ENCODE data around the gene SMIM33. TPM values are rescaled to one million over a fixed set of nuclear protein-coding genes. Genes with fewer than 3 reads are reported as not detected.
A peak's percentile ranks its signal among the peaks of the same experiment; 100 is the strongest.
"Not testable (repeated sequence)": the region's sequence is repeated elsewhere in the genome, so short reads cannot be mapped to it uniquely, and the experiment has no call there.

SMIM33 gene
- total RNA-seq, result under 1 TPM; 0.32 to 0.65 TPM

DNA sequence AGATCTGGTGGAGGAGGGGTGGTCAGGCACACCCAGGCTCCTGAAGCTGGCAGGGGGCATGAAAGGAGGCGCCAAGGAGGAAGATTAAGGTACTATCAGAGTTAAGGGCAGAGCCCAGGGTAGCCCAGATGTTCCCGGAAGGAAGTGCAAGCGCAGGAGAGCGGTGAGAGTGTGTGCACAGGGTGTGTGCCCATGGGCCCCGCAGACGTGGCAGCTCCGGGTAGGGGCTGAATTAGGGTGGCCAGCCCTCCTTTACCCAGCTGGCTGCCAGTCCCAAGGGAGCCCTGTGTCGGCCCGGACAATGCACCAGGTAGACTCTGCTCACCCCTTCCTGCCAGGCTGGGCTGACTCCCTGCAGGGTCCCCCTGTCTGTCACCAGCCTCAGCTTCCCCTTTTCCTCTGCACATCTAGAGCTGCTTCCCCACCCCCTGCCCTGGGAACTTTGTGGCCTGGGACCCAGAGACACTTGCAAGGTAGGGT is at the start of gene SMIM33:
Gene SMIM33, plus strand, starts transcription at position 184 of the 480 bp plus-strand sequence. Its CDS starts 118 bp downstream, at position 302.
- DNase-seq (peak; percentile 49), ATAC-seq (peak; percentile 85)
- H3K4me1 Mint-ChIP-seq (ENCODE audit: low read depth), result peaks cover 78% of the 10 kb centered on the region
- POLR2A ChIA-PET, result interaction anchor here (1.3 to 2.1 kb wide), 3 partner anchors 8 to 11 kb away, joined by 3 to 11 read pairs (median 5); partner anchors contain the start of gene STING1
- CTCF ChIA-PET, result interaction anchor here (1.4 to 1.6 kb wide), 3 partner anchors 11 to 295 kb away, joined by 3 to 7 read pairs (median 4); partner anchors contain the start of gene STING1
- no peaks in the 10 kb centered on the region for H3K9me3 Mint-ChIP-seq (ENCODE audit: insufficient read depth)
- H3K36me3 Mint-ChIP-seq (ENCODE audit: low read depth), result peaks cover 15% of the 10 kb centered on the region
- no peaks in the 10 kb centered on the region for H3K27me3 Mint-ChIP-seq (ENCODE audit: low read depth)
- H3K27ac Mint-ChIP-seq, result peak within 1 kb of the TSS; percentile 96
- peak within 1 kb of the TSS; percentile 74 for H3K4me3 Mint-ChIP-seq

DNA sequence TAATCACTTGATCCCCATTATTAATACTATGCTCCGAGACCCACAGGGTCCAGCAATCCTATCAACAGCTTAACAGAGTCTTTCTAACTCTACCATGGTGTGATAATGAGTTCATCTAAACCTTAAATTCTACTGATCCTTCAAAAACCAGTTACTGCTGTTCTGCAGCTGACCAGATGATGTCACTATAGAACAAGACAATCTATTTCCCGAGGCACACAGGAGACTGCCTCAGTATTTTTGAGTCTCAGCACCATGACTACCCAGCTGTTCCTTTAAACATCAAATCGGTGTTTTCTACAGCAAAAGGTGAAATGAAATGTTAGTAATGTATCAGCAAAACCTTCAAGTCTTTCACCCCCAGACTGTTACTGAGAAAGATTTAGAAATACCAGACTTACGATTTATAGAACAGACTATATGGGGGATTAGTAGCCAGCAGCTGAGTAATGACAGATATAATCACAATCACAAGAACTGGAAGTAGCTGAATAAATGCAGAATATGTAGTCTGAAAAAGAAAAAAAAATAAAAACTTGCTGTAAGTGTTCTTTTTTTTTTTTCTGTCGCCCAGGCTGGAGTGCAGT is 48.4 kb upstream of the SMIM33 start:
- H3K36me3 Mint-ChIP-seq (ENCODE audit: low read depth), result peaks cover 16% of the 10 kb centered on the region
- H3K4me1 Mint-ChIP-seq (ENCODE audit: low read depth), result peaks cover 19% of the 10 kb centered on the region
- ATAC-seq (peak; percentile 84), DNase-seq (peak; percentile 82)
- ChIA-PET POLR2A (interaction anchor here (0.9 to 1.8 kb wide), 5 partner anchors 8 to 139 kb away, joined by 3 to 16 read pairs (median 5); partner anchors contain the start of genes STING1 and UBE2D2), CTCF (interaction anchor here (0.6 to 18.4 kb wide), 52 partner anchors 8 to 268 kb away, joined by 3 to 538 read pairs (median 5); partner anchors contain the start of genes CXXC5, DNAJC18, PAIP2 and PROB1)
- no peaks in the 10 kb centered on the region for H3K9me3 Mint-ChIP-seq (ENCODE audit: insufficient read depth)
- no peaks in the 10 kb centered on the region for H3K27me3 Mint-ChIP-seq (ENCODE audit: low read depth)
- H3K4me3 Mint-ChIP-seq, result no peak overlapping the region
- H3K27ac Mint-ChIP-seq, result no peak overlapping the region

DNA sequence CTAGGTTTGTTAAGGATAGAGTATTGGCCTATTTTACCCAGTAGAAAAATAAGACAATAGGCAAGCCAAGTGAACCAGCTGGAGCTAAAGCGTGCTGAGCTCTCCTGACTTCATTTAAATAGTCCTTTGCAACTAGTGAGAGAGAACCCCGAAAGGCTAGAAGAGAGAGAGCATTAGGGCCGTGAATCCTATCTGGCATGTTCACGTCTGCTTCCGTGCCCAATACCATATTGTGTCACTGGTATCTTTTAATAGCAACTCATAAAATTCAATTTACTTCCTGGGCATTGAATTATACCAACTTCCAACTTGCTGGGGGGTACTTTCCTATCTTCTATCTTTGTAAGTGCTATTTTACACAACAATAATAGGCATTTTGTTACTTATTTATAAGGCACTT is 45.3 kb upstream of the SMIM33 start:
- Mint-ChIP-seq H3K4me1 (ENCODE audit: low read depth) (peaks cover 15% of the 10 kb centered on the region), H3K27me3 (ENCODE audit: low read depth) (no peaks in the 10 kb centered on the region), H3K27ac (no peak overlapping the region), H3K9me3 (ENCODE audit: insufficient read depth) (no peaks in the 10 kb centered on the region), H3K4me3 (no peak overlapping the region), H3K36me3 (ENCODE audit: low read depth) (peaks cover 11% of the 10 kb centered on the region)
- ChIA-PET CTCF (interaction anchor here (1.0 to 18.4 kb wide), 3 partner anchors 11 to 202 kb away, joined by 3 to 538 read pairs (median 5); no protein-coding TSS in a partner anchor), POLR2A (interaction anchor here (1.0 to 1.2 kb wide), 2 partner anchors 10 to 90 kb away, joined by 3 to 4 read pairs; no protein-coding TSS in a partner anchor)
- ATAC-seq (no peak), DNase-seq (no peak)

DNA sequence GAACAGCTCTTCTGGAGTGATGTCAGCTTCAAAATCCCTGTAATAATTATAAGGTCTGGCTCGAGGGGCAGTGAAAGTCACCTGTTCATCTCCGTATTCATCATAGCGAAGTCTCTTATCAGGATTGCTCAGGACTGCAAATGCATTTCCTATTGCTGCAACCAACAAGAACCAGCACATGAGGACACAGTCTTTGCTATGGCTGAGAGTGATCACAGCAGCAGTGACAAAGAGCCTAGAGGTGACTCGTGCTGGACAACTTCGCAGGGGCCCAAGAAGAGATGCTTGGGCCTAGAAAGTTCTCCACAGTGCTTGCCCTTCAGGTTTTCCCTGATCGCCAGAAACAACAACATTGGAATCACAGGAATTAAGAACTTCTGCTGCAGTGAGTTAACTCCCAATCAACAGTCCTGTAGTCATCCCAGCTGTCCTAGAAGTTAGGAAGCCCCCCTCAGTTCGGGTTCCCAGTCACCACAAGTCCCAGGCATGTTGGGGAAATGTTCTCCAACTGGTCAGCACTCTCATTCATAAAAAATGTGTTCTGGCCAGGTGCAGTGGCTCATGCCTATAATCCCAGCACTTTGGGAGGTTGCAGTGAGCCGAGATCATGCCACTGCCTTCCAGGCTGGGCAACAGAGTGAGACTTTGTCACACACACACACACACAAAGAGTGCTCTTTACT is 44.5 kb upstream of the SMIM33 start:
- no peak for ATAC-seq
- no peak overlapping the region for H3K27ac Mint-ChIP-seq
- H3K4me1 Mint-ChIP-seq (ENCODE audit: low read depth), result peaks cover 15% of the 10 kb centered on the region
- H3K36me3 Mint-ChIP-seq (ENCODE audit: low read depth), result peaks cover 11% of the 10 kb centered on the region
- H3K27me3 Mint-ChIP-seq (ENCODE audit: low read depth), result no peaks in the 10 kb centered on the region
- ChIA-PET CTCF (interaction anchor here (1.1 to 18.4 kb wide), 2 partner anchors 10 to 90 kb away, joined by 5 to 538 read pairs; no protein-coding TSS in a partner anchor), POLR2A (interaction anchor here (1.0 to 1.2 kb wide), 2 partner anchors 10 to 89 kb away, joined by 3 to 4 read pairs; no protein-coding TSS in a partner anchor)
- no peak for DNase-seq
- no peak overlapping the region for H3K4me3 Mint-ChIP-seq
- H3K9me3 Mint-ChIP-seq (ENCODE audit: insufficient read depth), result no peaks in the 10 kb centered on the region

DNA sequence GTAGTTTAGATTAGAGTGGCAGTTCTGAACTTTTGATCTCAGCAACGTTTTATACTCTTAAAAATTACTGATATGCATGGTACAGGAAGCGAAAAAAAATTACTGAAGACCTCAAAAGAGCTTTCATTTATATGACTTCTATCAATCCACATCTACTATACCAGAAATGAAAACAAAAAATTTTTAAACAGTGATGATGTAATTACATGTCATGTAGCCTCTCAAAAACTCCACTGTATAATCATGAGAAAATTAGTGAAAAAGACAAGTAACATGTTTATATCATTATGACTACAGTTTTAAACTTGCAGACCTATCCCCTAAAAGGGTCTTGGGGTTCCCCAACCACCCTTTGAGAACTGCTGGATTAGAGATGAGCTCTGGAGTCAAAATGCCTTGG is 40.8 kb upstream of the SMIM33 start:
- CTCF ChIA-PET, result interaction anchor here (0.9 to 4.9 kb wide), 3 partner anchors 8 to 87 kb away, joined by 5 to 29 read pairs (median 7); no protein-coding TSS in a partner anchor
- DNase-seq (no peak), ATAC-seq (no peak)
- POLR2A ChIA-PET, result interaction anchor here (0.6 to 1.4 kb wide), 2 partner anchors 52 to 136 kb away, joined by 3 to 6 read pairs; partner anchors contain the start of gene STING1
- Mint-ChIP-seq H3K9me3 (ENCODE audit: insufficient read depth) (no peaks in the 10 kb centered on the region), H3K27me3 (ENCODE audit: low read depth) (no peaks in the 10 kb centered on the region), H3K27ac (no peak overlapping the region), H3K4me1 (ENCODE audit: low read depth) (peaks cover 8% of the 10 kb centered on the region), H3K4me3 (no peak overlapping the region), H3K36me3 (ENCODE audit: low read depth) (peaks cover 2% of the 10 kb centered on the region)

DNA sequence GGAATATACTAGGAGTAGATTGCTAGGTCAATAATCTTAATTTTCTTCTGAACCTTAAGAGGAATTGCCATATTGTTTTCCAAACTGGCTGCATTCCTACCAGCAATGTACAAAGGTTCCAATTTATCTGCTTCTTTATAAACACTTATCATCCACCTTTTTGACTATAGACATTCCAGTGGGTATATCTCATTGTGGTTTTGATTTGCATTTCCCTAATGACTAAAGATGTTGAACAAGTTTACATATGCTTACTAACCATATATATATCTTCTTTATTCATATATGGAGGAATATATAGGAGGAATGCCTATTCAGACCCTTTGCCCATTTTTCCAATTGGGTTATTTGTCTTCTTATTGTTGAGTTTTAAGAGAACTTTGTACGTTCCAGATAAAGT is 39.1 kb upstream of the SMIM33 start:
- Mint-ChIP-seq H3K36me3 (ENCODE audit: low read depth) (peaks cover 2% of the 10 kb centered on the region), H3K4me1 (ENCODE audit: low read depth) (peaks cover 8% of the 10 kb centered on the region), H3K27ac (no peak overlapping the region), H3K4me3 (no peak overlapping the region), H3K9me3 (ENCODE audit: insufficient read depth) (no peaks in the 10 kb centered on the region), H3K27me3 (ENCODE audit: low read depth) (no peaks in the 10 kb centered on the region)
- ChIA-PET POLR2A (no interaction called here), CTCF (interaction anchor here (1.0 to 4.9 kb wide), 2 partner anchors 10 to 81 kb away, joined by 4 to 29 read pairs; no protein-coding TSS in a partner anchor)
- ATAC-seq (no peak), DNase-seq (no peak)

DNA sequence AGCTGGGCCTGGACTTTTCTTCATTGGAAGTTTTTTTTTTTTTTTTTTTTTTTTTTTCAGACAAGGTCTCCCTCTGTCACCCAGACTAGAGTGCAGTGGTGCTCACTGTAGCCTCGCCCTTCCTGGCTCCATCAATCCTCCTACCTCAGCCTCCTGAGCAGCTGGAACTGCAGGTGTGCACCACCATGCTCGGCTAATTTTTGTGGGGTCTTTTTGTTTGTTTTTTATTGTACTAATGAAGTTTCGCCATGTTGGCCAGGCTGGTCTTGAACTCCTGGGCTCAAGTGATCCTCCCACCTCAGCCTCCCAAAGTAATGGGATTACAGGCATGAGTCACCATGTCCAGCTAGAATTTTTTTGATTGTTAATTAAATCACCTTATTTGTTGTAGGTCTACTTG is 35.1 kb upstream of the SMIM33 start:
- ATAC-seq (no peak), DNase-seq (no peak)
- CTCF ChIA-PET, result interaction anchor here (0.6 to 2.3 kb wide), 3 partner anchors 14 to 410 kb away, joined by 3 to 28 read pairs (median 3); no protein-coding TSS in a partner anchor
- Mint-ChIP-seq H3K4me3 (no peak overlapping the region), H3K27ac (no peak overlapping the region), H3K4me1 (ENCODE audit: low read depth) (peaks cover 21% of the 10 kb centered on the region), H3K36me3 (ENCODE audit: low read depth) (peaks cover 2% of the 10 kb centered on the region), H3K9me3 (ENCODE audit: insufficient read depth) (no peaks in the 10 kb centered on the region), H3K27me3 (ENCODE audit: low read depth) (no peaks in the 10 kb centered on the region)
- POLR2A ChIA-PET, result interaction anchor here (1.0 kb wide), 1 partner anchor 24 kb away, joined by 4 read pairs; no protein-coding TSS in a partner anchor

DNA sequence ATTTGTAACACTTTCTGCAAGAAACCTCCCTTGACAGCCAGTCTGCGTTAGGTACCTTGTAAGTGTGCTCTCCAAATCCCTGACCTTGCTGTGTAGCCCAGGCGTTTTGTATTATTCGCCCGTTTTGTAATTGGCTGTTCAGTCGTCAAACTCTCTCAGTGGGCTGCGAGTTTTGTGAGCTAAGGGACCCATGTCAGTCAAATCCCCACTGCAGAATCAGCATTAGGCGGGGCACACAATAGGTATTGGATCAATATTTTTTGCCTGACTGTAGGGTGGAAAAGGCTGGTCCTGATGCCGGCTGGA is 32.1 kb upstream of the SMIM33 start:
- Mint-ChIP-seq H3K4me3 (peak overlapping the region; percentile 97), H3K27ac (peak overlapping the region; percentile 98), H3K4me1 (ENCODE audit: low read depth) (peaks cover 44% of the 10 kb centered on the region), H3K9me3 (ENCODE audit: insufficient read depth) (no peaks in the 10 kb centered on the region), H3K27me3 (ENCODE audit: low read depth) (peaks cover 14% of the 10 kb centered on the region), H3K36me3 (ENCODE audit: low read depth) (peaks cover 2% of the 10 kb centered on the region)
- ATAC-seq, result no peak
- CTCF ChIA-PET, result interaction anchor here (0.8 to 2.6 kb wide), 4 partner anchors 14 to 29 kb away, joined by 3 to 18 read pairs (median 3); no protein-coding TSS in a partner anchor
- POLR2A ChIA-PET, result interaction anchor here (0.6 to 1.3 kb wide), 5 partner anchors 19 to 188 kb away, joined by 3 to 5 read pairs (median 3); partner anchors contain the start of genes STING1 and UBE2D2
- DNase-seq, result no peak

DNA sequence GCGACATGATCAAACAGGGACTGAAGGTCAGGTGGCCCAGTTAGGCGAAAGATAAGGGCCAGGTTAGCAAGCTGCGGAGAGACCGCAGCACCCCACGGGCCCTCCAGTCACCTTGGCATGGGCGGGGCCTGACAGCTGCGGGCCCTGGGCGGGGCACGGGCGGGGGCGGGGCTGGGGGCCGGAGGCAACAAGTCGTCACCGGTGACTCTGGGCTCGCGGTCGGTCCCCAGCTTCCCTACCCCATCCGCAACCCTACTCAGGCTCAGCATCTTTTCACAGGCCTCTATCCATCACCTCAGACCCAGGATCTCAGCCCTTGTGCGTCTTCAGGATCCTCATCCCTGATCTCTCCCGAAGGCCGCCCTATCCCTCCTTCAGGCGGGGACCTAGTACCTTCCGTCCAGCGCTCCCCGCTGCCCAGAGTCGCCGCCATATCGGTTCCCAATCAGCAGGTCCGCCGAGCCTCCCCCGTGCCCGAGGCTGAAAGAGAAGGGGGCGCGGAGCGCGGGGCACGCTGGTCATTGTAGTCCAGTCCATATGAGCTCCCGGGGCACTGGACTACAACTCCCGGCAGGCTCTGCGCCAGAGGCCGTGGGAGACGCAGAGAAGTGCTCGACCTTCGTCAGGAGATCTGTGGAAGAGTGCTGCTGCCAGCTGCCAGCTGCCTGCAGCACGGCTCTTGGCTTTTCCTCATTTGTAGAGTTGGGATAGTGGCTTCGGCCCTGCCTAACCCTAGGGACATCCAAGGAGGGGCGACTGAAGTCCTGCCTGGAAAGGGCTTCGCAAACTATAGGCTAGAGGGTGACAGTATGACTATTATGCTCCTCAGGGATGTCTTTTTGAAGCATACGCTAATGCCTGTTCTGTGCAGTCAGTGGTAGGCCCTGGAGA is 31.5 kb upstream of the SMIM33 start, which contains the start of gene DNAJC18:
Gene DNAJC18, minus strand, starts transcription at position 513 of the 891 bp plus-strand sequence. Its CDS starts 80 bp downstream, at position 433.
- POLR2A ChIA-PET, result interaction anchor here (0.6 to 1.4 kb wide), 8 partner anchors 8 to 188 kb away, joined by 3 to 5 read pairs (median 3); partner anchors contain the start of genes STING1 and UBE2D2
- H3K27ac Mint-ChIP-seq, result peak within 1 kb of the TSS; percentile 98
- H3K4me1 Mint-ChIP-seq (ENCODE audit: low read depth), result peaks cover 50% of the 10 kb centered on the region
- no peaks in the 10 kb centered on the region for H3K36me3 Mint-ChIP-seq (ENCODE audit: low read depth)
- peaks cover 14% of the 10 kb centered on the region for H3K27me3 Mint-ChIP-seq (ENCODE audit: low read depth)
- H3K4me3 Mint-ChIP-seq, result peak within 1 kb of the TSS; percentile 97
- no peaks in the 10 kb centered on the region for H3K9me3 Mint-ChIP-seq (ENCODE audit: insufficient read depth)
- DNase-seq, result peak; percentile 91
- CTCF ChIA-PET, result interaction anchor here (0.8 to 2.6 kb wide), 5 partner anchors 15 to 336 kb away, joined by 3 to 18 read pairs (median 3); no protein-coding TSS in a partner anchor
- peak; percentile 93 for ATAC-seq

DNA sequence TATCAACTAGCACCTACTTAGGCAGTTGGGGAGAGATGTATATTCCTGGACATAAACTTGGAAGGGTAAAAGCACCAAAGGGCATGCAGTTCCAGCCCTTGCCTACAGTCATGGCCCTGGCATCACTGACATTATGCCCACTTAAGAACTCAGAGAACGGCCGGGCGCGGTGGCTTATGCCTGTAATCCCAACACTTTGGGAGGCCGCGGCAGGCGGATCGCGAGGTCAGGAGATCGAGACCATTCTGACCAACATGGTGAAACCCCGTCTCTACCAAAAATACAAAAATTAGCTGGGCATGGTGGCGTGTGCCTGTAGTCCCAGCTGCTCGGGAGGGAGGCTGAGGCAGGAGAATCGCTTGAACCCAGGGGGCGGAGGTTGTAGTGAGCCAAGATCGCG is 30.4 kb upstream of the SMIM33 start:
- ATAC-seq; H3K4me3 Mint-ChIP-seq; H3K9me3 Mint-ChIP-seq (ENCODE audit: insufficient read depth); DNase-seq; H3K27ac Mint-ChIP-seq; H3K36me3 Mint-ChIP-seq (ENCODE audit: low read depth): not testable (repeated sequence)
- POLR2A ChIA-PET, result interaction anchor here (1.0 to 1.4 kb wide), 3 partner anchors 7 to 43 kb away, joined by 3 to 4 read pairs (median 3); partner anchors contain the start of gene STING1
- Mint-ChIP-seq H3K27me3 (ENCODE audit: low read depth) (peaks cover 15% of the 10 kb centered on the region), H3K4me1 (ENCODE audit: low read depth) (peaks cover 51% of the 10 kb centered on the region)
- CTCF ChIA-PET, result interaction anchor here (1.4 to 1.7 kb wide), 2 partner anchors 73 to 335 kb away, joined by 3 to 6 read pairs; no protein-coding TSS in a partner anchor

All from activated CD8-positive, alpha-beta T cell treated with anti-CD3 and anti-CD28 coated beads, Interleukin-2, amount 10 ng/mL, durations not matched to agents 7 days and 5 days (primary cell).